NCI-H226 (cell line): ENCODE measurements around the gene QSER1.
"Not testable (repeated sequence)": the region's sequence is repeated elsewhere in the genome, so short reads cannot be mapped to it uniquely, and the experiment has no call there.

Source experiments
- DNase-seq: peaks from one replicate; pipeline ENCODE4 v3.0.0-alpha.2; 2015

QSER1 gene

DNA sequence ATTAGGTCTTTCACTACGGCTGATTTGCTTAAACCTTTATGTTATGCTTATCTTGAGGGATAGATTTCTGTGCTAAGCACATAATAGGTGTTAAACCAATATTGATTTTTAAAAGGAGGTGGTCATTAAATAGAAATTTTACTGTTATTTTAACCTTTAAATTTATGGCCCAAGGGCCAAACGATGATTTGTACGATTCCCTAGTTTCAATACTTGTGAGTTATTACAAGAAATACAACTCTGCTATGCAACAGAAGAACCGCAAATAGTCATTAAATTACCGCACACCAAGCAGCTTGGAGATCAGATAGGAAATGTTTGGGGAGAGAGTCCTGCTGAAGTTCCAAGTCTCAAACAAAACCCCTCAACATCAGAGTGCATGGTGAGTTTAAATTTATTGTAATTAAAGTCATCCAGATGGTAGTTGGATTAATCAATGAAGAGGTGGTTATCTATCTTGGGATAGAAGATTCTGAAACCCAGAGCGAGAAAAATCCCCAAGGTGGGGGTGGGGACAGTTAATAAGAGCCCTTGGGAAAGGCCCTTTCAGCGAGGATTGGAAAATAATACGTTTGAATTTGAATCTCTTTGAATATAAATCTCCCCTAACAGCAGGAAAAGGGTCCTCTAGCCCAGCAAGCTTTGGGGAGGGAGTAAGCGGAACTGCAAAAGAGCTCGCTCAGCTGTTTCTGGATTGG, 805 bp upstream of the QSER1 start:
- no peak for DNase-seq

DNA sequence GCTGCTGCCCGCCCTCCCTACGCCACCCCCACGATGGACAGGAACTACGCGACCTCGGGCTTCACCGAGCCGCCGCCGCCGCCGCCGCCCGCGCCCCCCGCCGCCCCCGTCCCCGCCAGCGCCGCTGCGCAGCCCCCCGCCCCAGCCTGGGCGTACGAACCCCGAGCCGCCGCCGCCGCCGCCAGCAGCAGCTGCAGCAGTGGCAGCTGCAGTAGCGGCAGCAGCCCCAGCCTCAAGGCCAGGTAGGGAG, 407 bp downstream of the QSER1 start:
- DNase-seq: peak; percentile 14

DNA sequence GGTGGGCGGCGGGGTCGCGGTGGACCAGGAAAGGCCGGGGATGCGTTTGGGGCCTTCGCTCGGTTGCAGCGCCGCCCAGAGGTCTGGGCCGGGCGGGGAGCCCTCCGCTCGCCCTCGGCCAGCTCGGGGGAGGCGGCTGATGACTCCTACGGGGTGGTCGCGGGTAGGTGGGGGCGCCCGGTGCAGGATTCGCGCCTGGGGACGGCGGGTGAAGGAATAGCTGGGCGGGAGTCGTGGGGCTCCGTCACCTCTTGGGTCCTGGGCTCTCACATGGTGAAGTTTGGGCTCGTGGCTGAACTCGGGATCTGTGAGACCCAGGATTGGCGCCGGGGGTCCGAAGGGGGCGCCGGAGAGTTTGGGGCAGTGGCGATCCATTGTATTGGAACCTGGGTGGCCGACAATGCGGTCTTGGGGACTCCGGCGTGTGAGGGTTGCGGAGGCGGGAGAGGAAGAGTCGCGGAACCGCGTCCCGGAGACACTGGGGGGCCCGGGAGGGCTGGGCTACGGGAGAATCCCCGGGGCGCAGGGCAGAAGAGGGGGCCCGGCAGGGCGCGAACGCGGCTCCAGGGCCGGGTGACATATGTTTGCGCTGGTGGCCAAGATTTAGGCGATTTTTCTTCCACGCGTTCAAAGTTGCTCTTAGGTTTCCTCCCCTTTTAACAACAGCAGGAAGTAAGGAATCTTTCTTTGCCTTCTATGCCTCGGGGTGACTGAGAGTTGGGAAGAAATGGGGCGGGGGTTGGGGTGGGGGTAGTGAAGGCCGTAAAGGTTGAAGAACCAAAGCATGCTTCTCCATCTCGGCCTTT, 935 bp downstream of the QSER1 start:
- DNase-seq: peak; percentile 34

DNA sequence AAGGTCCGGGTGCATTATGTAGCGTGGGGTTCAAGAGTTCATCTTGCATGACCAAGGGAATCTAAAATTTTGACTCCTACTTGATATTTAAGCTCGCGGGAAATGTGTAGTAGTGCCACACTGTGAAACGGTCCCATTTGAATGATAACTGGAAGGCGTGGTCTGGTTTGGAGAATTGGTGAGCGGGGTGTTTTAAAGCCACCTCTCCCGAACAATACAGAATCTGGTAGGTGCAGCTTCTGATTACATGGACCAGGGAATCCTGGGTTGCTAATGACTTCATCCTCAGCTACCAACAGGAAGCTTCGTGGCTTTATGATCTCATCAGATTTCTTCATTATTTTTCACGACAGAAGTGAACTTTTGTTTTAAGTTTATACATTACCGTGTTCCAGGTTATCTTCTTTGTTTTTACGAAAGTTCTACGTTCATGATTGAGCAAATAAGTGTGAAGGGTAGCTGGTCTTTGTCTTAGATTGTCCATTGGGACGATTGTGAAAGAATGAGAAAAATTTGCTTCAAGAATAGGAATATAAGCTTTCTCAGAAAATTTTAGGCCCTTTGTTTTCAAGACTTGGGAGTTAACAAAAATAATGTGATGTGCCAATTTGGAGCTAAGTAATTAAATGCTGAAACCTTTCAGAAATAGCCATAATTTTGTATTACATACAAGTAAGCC, 1.7 kb downstream of the QSER1 start:
- DNase-seq: peak; percentile 73

DNA sequence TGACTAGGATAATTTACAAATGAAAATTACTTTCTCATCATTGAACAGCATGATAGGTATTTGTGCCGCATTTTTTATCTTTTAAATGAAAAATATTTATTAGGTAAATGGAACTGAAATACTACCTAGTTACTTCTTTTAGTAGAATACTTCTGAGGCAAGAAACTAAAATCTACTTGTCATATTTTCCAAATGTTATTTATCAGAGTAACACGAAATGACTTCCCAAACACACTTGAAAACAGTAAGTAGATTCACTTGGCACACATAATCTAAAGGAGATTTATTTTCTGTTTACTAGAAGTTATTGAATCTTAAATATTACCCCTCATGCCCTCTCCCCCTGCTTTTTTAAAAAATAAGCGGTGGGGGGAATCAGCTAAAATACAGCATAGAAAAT, 2.3 kb downstream of the QSER1 start:
- no peak for DNase-seq

DNA sequence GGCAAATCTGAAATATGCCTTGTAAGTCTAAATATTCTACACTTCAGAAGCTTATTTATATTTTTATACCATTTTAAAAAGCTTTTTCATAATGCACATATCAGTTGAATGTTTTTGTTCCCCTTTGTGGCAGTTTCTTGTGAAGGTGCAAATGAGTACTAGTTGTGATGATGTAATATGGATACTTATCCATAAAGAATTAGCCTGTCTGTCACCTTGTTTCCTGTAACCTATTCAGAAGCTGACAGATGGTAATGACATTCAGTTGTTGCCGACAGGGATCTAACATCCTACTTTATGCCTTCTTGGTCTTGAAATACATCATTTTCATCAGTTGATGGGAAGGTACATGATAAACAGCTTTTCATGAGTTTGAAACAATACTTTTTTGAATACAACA, 2.9 kb downstream of the QSER1 start:
- no peak for DNase-seq

DNA sequence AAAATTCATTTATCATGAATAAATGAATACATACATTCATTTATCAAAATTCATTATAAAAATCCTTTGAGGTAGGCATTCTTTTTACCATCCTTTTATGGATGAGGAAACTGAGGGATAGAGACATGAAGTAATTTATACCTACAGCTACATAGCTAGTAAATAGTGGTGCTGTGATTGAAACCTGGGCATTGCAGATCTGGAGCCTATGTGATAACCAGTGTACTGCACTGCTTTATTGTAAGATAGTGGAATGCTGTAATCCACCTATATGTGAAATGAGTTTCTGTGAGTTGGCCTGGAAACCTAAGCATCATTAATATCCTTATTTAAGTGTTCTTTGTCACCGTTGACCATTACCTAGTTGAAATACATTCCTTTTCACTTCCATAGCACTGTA, 4.5 kb downstream of the QSER1 start:
- DNase-seq: no peak

DNA sequence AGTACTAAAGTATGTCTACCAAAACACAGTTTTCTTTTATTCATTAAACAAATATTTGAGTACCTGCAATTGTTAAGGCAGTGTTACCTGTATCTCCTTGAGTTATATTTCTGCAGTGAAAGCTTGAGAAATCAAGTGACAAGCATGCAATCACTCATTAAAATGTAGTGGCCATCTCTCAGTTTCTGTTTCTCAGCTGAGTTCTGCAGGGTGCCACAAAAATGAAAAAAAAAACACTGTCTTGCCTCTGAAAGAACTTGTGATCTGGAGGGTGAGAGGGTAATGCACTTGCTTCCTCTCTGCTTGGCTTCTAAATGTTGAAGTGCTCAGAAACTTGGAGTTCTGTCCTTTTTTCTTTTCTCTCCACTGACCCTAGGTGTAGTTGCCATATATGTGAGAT, 6.8 kb downstream of the QSER1 start:
- no peak for DNase-seq

DNA sequence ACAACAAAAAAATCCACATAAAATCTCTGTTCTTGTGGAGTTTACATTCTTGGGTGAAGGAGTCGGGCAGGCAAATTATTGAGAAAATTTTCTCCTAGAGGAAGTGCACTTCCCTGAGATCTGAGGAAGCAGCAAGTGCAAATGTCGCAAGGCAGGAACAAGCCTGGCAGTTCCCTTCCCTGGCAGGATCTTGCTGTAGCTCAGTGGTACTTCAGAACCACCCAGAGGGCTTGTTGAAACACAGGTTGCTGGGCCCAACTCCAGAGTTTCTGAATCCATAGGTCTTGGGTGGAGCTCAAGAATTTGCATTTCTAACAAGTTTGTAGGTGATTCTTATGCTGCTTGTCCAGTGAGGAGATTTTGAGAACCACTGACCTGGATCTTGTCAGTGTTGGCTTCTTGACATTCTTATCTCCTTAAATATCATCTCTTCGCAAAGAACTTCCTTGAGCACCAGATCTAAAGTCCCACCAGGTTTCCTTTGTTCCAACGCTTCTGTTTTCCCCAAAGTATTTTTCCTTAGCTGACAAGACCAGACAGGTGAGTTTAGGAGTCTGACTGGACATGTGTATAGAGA, 9.6 kb downstream of the QSER1 start:
- no peak for DNase-seq

DNA sequence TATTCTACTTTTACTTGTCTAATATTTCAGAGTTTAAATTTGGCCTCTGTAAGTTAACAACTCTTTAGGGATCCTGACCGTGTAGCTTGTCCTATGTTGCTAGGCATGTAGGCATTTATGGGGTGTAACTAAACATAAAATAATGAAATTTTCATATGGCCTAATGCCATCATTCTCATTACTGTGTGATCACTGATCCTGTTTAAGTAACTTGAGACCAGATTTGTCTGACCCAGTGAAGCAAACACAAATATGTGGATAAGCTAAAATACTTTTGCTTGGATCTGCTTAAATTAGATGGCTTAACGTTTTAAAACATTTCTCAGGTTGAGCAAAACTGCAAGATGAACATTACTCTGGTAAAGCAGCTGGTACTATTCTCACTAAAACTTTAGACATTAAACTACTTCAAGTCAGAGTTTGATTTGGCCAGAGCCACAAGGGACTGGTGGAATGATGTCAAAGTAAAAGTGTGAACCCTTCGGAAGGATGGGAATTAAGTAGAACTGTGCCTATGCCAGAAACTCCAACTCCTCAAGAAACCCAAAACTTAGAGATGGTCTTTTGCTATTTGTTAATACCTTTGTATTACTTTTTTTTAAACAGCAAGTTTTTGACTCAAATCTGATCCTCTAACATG, 12.5 kb downstream of the QSER1 start:
- no peak for DNase-seq

DNA sequence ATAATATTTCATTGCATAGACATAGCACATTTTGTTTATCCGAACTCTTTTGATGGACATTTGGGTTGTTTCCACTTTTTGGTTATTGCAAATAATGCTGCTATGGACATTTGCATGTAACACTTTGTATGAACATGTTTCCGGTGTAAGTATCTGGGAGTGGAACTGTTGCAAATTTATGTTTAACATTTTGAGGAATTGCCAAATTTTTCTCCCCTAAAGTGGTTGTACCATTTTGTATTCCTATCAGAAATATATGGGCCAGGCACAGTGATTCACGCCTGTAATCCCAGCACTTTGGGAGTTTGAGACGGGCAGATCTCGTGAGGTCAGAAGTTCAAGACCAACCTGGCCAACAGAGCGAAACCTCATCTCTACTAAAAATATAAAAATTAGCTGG, 16.0 kb downstream of the QSER1 start:
- no peak for DNase-seq

DNA sequence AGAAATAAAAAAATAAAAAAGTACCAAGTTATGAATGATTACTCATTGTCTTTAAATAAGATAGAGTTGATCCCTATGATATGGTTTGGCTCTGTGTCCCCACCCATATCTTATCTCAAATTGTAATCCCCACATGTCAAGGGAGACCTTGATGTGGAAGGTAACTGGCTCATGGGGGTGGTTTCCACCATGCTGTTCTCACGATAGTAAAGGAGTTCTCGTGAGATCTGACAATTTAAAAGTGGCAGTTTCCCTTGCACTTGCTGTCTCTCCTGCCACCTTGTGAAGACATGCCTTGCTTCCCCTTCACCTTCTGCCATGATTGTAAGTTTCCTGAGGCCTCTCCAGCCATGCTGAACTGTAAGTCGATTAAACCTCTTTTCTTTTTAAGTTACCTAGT, 18.8 kb downstream of the QSER1 start:
- no peak for DNase-seq

DNA sequence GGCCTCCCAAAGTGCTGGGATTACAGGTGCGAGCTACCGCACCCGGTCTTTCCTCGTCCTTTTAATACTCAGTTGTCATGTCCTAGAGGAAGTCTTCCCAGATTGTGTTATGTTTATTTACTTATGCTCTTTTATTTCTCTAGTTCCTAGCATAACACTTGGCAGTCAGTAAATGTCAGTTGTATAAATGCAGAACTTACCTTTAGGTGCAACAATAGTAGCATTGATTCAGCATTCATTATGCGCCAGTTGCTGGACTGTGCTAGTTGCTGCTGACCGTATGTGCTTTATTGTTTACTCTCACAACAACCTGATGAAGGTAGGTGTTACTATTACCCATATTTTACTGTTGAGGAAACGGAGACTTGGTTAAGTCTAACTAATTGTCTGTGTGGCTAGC, 20.8 kb downstream of the QSER1 start:
- DNase-seq: no peak

DNA sequence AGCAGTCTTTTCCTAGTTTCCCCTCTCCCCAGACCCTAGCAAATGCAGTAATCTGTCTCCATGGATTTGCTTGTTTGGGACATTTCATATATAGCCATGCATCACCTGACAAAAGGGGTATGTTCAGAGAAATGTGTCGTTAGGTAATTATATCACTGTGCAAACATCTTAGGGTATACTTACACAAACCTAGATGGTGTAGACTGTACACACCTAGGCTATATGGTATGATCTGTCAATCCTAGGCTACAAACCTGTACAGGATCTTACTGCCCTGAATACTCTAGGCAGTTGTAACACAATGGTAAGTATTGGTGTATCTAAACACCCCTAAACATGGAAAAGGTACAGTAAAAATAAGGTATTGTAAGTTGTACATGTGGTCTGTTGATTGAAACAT, 23.8 kb downstream of the QSER1 start:
- no peak for DNase-seq

DNA sequence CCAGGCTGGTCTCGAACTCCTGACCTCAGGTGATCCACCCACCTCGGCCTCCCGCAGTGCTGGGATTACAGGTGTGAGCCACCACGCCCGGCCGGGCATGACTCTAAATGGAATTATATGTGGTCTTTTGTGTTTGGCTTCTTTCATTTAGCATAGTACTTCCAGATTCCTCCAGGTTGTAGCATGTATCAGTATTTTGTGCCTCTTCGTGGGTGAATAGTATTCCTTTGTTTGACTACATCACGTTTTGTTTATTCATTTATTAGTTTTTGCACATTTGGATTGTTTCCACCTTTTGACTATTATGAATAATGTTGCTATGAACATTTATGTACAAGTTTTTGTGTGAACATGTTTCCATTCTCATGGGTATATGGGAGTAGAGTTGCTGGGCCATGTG, 24.4 kb downstream of the QSER1 start:
- DNase-seq: no peak

DNA sequence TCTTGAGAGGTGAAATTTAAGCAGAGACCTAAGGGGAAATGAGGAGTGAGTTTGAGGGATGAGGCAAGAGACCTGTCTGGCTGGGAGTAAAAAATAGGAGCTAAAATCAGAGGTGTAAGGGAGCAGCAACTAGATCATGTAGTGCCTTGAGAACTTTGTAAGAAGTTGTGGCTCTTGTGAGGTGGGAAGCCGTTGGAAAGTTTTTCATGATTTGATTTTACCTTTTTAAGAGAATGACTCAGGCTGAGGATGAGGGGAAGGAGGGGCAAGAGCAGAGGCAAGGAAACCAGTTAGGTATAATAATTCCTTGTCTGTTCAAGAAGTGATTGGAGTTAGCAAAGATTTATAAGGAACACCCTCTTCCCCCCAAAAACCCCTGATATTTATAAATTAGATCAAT, 25.8 kb downstream of the QSER1 start:
- no peak for DNase-seq

DNA sequence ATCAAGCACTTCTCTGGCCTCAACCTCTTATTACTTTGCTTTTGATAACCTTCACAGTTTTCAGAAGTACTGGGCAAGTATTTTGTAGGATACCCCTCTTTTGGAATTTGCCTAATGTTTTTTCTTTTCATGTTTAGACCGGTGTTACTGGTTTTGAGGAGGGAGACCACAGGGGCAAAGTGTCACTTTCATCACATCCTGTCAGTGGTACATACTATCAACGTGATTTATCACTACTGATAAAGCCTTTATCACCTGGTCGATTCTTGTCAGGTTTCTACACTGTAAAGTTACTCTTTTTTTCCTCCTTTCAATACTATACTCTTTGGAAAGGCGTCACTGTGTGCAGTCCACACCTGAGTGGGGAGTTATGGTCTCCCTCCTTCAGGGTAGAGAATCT, 26.7 kb downstream of the QSER1 start:
- DNase-seq: no peak

DNA sequence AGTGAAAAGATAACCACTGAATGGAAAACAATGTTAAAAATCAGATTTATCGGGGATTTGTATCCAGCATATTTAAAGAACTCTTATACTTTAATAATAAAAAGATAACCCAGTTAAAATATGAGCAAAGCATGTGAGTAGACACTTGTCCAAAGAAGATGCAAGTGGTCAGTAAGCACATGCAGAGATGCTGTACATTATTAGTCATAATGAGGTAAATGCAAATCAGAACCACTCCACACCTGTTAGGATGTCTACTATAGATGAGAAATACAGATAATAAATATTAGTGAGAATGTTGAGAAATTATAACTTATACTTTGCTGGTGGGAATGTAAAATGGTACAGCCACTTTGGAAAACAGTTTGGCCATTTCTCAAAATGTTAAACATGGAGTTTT, 28.0 kb downstream of the QSER1 start:
- DNase-seq: no peak

DNA sequence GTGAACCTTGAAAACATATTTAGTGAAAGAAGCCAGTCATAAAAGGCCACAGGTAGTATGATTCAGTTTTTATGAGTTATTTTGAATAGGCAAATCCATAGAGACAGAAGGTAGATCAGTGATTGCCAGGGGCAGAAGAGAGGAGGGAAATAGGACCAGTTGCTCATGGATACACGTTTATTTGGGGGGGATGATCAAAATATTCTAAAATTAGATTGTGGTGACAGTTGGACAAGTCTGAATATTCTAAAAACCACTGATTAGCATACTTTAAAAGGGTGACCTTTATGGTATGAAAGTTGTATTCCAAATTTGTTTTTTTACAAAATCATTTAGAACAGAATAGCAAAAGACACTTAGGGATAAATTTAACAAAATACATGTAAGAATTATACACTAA, 28.6 kb downstream of the QSER1 start:
- no peak for DNase-seq

DNA sequence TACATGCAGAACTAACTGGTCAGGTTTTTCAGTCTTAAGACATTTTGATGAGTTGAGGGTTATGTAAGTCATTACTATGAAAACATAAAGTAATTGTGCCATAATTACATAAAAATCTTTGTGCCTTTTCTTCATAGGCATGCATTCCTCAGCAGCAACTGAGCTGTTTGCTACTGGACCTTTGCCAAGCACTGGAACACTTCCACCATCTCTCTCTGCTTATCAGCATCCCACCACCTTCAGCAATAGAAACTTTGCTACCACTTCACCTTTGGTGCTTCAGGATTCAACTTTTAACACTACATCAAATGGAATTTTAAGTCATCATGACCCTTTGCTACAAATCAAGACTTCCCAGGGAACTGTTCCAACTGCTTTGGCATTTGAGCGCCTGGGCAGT, 39.0 kb downstream of the QSER1 start:
- DNase-seq: peak; percentile 15

DNA sequence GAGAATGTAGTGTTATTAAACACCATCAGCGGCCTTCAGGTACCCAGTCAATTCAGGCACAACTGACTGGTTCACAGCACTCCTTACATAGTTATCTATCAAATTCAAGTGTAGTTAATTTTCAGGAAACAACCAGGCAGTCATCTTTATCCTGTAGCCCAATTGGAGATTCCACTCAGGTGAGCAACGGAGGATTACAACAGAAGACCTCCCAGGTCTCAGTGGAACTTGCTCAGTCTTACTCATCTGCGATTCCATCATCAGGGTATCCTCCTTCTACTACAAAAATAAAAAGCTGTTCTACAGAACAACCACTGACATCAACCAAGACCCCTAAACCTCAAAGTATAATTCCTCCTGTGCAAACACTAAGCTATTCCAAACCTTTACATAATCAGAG, 39.6 kb downstream of the QSER1 start:
- no peak for DNase-seq

DNA sequence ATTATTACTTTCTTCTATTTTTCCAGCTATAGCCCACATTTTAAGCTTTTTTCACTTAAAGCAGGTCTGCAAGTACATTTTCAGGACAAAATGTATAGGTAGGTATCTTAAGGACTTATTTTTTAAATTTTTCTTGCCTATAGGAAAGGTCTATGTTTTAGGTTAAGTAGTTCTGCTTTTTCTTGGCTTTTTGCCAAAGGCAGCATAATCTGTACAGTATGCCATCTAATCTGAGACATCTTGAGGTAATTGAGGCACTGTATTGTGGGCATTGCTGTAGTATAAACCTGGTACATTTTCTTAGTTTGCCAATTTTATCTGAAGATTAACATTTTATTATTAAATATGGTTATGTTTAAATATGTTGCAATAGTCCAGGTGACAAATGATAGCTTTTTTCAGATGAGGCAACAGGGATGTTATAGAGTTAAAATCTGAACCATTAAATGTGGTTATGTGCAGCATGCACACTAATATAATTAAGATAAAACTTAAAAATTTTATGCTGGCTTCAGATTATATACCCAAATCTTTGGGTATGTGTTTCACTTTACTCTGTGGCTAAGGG, 42.9 kb downstream of the QSER1 start:
- no peak for DNase-seq

DNA sequence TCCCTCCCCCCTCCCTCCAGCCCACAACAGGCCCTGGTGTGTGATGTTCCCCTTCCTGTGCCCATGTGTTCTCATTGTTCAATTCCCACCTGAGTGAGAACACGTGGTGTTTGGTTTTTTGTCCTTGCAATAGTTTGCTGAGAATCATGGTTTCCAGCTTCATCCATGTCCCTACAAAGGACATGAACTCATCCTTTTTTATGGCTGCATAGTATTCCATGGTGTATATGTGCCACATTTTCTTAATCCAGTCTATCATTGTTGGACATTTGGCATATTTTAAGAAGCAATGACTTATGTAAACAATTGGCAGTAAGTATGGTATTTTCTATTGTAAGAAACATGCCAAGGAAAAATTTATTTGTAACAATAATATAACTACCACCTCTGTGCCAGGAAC, 43.6 kb downstream of the QSER1 start:
- DNase-seq: not testable (repeated sequence)
